HG03565 (cell line): ENCODE results near the gene RASA3.

Experiments
- ATAC-seq: cut with Tn5 transposase; IDR thresholded peaks from one replicate; pipeline ENCODE4 v1.9.1; 2021; ENCODE audit warnings: mild to moderate bottlenecking, moderate library complexity; ENCODE audit not compliant: unreplicated experiment

Gene RASA3

GRCh38 chr13:113947311-113948033, 185.0 kb downstream of the RASA3 start:
- ATAC-seq, result no peak

- no peak for ATAC-seq
Observed at GRCh38 chr13:113946409-113947181, 185.8 kb downstream of the RASA3 start.

- ATAC-seq, result no peak
Observed at GRCh38 chr13:113945857-113946408, 186.5 kb downstream of the RASA3 start.

GRCh38 chr13:113943821-113944565, 188.4 kb downstream of the RASA3 start:
- ATAC-seq, result no peak

DNA sequence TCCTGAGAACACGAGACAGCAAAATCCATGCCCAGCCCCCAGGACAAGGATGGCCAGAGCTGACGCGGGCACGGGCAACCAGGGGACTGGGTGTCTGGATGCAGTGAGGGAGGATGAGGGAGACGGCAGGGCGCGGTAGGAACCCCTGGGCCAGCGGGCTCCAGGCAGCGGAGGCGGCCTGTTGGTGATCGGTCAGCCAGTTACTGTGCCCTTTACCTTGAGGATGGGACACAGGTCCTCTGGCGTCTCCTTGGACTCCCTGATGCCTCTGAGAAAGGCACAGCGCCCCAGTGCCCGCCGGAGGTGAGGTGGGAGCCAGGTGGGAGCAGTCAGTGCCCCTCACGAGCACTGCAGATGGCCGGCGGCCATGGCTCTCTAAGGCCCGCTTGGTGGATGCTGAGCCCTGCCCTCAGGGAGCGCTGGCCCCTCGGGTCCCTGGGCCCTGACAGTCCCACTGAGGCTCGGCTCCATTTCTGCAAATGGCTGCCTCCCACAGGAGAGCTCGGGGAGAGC, 189.8 kb downstream of the RASA3 start:
- no peak for ATAC-seq

DNA sequence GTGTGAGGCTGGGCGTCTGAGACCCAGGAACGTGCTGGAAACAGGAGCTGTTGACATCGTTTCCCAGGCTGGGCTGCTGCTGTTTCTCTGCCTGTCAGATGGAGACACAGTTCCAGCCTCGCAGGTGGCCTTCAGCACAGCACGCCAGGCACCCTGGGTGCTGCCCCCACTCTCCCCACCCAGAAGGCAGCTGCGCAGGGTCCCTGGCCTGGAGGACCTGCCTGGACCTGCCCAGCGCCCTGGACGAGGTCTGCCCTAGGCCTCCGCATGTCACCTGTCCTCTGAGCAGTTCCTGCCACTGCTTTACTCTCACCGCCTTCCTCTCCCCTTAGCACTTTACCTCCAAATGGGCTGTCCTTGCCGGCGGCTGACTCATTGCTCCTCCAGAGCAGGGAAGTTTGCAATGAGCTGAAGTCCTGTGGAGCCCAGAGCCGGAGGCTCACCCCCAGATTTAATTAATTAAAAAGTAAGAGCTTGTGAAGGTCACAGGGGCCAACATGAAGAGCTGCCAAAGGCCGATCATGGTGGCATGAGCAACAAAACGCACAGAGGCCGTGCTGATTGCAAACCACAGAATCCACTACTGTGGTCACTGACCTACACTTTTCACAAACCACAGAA, 190.7 kb downstream of the RASA3 start:
- ATAC-seq, result no peak

DNA sequence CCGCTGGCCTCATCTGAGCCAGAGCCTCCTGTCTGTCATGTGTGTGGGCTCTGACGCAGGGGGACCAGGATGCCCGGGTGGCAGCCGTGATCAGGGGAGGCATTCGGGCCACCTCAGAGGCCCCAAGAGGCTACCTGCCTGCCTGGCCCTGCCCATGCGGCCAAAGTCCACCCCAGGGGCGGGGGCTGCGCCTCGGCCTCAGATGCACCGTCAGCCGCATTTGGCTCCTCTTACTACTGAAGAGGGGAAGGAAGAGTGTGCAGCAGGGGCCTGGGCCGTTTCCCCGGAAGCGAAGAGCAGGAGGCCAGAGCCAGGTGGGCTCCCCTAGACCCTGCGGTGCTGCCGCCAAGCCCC, 192.5 kb downstream of the RASA3 start:
- ATAC-seq, result no peak

GRCh38 chr13:113939129-113939943, 193.1 kb downstream of the RASA3 start:
- ATAC-seq, result no peak

DNA sequence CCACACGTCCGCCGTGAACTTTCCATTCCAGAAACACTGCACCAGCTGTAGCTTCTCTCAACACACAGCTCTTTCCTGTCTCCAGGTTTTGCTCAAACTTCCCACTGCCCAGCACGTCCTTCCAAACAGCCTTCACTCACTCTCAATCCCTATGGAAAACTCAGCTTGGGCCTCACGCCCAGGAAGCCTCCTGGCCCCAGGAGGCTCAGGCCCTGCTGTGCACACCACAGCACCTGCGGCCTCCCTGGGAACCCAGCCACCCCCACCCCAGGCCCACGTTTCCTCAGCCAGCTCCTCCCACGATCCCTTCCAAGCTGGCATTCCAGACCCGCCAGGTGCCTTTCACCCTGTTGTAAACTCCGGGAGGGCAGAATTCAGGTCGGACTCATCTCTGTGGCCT, 193.7 kb downstream of the RASA3 start:
- no peak for ATAC-seq

DNA sequence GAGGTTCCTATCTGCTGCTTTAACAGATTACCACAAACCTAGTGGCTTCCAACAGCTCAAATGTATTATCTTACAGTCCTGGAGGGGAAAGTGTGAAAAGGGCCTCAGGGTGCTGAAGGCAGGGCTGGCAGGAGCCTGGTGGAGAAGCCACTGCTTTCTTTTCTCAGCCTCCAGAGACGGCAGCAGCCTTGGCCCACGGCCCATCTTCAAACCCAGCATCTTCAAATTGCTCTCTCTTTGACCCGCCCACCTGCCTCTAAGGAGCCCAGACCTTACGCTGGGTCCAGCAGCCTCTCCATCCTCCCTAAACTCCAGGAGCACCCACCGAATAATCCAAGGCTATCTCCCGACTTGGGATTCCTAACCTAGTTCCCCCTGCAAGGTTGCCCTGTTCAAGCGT, 194.2 kb downstream of the RASA3 start:
- no peak for ATAC-seq

DNA sequence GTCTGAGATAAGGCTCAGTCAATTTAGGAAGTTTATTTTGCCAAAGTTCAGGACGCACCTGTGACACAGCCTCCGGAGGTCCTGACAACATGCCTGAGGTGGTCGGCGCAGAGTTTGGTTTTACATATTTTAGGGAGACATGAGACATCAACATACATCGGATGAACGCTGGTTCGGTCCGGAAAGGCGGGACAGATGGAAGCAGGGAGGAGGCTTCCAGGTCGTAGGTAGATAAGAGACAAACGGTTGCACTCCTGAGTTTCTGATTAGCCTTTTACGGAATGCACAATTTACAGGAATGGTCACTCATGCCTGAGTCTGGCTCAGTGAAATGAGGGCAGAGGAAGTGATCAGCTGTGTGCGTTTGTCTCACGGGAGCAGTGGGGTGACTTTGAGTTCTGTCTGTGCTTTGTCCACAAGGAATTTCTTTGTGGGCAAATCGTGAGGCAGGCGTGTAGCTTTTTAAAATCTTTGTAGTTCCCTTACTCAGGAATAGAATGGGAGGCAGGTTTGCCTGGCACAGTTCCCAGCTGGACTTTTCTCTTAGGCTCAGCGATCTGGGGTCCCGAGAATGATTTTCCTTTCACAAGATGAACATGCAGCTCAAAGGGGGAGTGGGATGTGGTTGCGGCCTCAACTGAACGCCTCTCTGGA, 194.8 kb downstream of the RASA3 start:
- no peak for ATAC-seq

GRCh38 chr13:113937073-113937472, 195.3 kb downstream of the RASA3 start:
- no peak for ATAC-seq

DNA sequence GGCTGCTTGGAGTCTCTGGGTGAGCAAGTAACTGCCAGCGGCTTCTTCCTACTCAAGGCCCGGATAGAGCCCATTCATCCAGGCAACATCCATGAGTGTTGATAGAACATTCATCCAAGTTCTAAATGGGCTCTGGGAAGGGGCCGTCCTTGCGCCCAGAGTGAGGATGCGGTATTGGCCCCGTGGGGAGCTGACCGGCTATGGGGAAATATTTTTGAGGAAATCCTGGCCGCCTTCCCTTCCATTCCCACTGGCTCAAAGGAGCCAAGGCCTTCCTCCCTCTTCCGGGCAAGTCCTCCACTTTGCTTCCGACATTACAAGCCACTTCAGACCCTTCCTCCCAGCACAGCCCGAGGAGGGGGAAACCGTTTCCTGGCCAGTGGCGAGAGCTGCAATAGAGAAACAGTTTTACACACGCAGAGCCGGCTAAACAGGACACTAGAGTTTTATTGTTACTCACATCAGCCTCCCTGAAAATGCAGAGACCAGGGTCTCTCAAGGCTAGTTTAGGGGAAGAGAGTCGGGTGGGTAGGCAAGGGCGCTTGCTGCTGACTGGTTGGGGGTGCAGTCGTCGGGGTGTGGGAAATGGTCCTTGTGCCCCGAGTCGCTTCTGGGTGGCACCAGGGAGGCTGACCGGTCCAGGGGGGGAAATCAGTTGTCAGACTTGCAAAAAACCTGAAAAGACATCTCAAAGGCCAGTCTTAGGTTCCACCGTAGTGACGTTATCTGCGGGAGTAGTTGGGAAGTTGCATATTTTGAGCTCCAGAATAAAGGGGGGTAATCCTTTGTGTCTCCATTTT, 196.1 kb downstream of the RASA3 start:
- no peak for ATAC-seq

GRCh38 chr13:113935001-113935844, 197.2 kb downstream of the RASA3 start:
- no peak for ATAC-seq

DNA sequence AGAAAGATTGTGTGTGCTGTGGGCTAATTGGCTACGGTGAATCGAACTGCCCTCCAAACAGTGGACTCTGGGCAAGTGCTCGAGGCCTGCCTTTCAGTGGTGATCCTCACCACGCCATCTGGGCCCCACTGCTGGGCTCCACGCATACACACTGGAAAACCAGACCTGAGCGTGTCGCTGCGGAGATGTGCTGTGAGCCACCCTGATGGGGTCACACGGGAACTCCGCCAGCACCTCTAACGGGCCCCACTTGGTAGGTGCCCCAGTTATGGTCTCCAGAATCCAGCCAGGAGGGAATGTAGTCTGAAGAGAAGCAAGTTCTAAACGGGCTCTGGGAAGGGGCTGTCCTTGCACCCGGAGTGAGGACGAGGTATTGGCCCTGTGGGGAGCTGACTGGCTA, 197.8 kb downstream of the RASA3 start:
- no peak for ATAC-seq

DNA sequence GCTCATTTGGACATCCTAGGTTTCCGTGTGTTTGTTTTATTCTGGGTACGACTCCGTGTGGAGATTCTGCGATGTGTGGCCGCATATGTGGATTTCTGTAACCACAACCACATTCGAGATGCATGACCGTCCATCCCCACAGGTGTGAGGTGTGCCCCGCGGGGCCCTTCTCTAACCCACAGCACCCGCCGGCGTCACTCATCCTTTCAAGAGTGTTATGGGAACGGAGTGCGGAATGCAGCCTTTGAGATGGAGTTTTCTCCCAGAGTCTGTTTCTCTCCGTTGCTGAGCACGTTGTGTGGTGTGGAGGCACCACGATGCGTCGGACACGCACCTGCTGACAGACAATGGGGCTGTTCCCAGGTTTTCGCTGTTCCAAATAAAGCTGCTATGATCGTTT, 198.5 kb downstream of the RASA3 start:
- no peak for ATAC-seq

- ATAC-seq, result no peak
Observed at GRCh38 chr13:113931841-113932459, 200.5 kb downstream of the RASA3 start.
